Mucosa of descending colon (tissue), 3 donors: ENCODE results near the gene PMEPA1. TPM values are rescaled to one million over a fixed set of nuclear protein-coding genes. Genes with fewer than 3 reads are reported as not detected.

Source experiments
- ATAC-seq: fragments of 200-7000 bp; cut with Tn5 transposase; one replicate; pipeline ENCODE4 v1.9.1; 2020; ENCODE audit warnings: mild to moderate bottlenecking, moderate library complexity
- DNase-seq, 3 donors: peaks; one replicate each; pipeline ENCODE4 v3.0.0-alpha.2; 2020
- H3K36me3 ChIP-seq: fragments of 200-600 bp; one replicate; pipeline ENCODE4 v1.8.0; 2021; ENCODE audit warnings: low read depth, mild to moderate bottlenecking
- H3K4me1 ChIP-seq: fragments of 200-600 bp; one replicate; pipeline ENCODE4 v1.8.0; 2021; ENCODE audit warnings: low read depth, mild to moderate bottlenecking
- H3K4me3 ChIP-seq: fragments of 200-600 bp; one replicate; pipeline ENCODE4 v1.8.0; 2021; ENCODE audit warnings: mild to moderate bottlenecking
- H3K9me3 ChIP-seq: fragments of 200-600 bp; one replicate; pipeline ENCODE4 v1.8.0; 2021; ENCODE audit warnings: mild to moderate bottlenecking
- CTCF ChIP-seq: fragments of 200-600 bp; IDR thresholded peaks from one replicate; pipeline ENCODE4 v1.8.0; 2022; ENCODE audit warnings: antibody characterized with exemption, mild to moderate bottlenecking
- intact Hi-C, 2 donors: fragments of 100-400 bp; cut with DNase I in 1 of 2; cut with micrococcal nuclease in 1 of 2; formaldehyde crosslinking; loops; one replicate each; pipeline versions ENCODE4 v1.11.0 to v1.11.1; 2022; cut with DNase I, micrococcal nuclease
- long read RNA-seq, 2 donors: library from polyadenylated mRNA; unstranded; transcript quantifications; one replicate each; pipeline ENCODE4 v2.0.0, GENCODE V29; 2019 to 2021
- total RNA-seq, 3 donors: library from RNA; stranded (reverse); fragmentation: NEBNext Ultra II Directional in 2 of 3; extraction: Animal tissue kit (Norgen Biotek cat#: 25700) in 2 of 3; gene quantifications; one replicate each; pipeline versions ENCODE4 v1.2.1 to v1.2.4, GENCODE V29; 2021 to 2023
- donor health status: DM: no; HTN: no; CAD: no; lungs with moderate emphysema.
- donor health status: DM: no; HTN: no; CAD: no.
- donor health status: DM: no; HTN: yes; CAD: no.

The PMEPA1 gene, protein sequence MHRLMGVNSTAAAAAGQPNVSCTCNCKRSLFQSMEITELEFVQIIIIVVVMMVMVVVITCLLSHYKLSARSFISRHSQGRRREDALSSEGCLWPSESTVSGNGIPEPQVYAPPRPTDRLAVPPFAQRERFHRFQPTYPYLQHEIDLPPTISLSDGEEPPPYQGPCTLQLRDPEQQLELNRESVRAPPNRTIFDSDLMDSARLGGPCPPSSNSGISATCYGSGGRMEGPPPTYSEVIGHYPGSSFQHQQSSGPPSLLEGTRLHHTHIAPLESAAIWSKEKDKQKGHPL
- total RNA-seq = 10 to 100 TPM; 18.5 to 35.5 (median 23.5) TPM
- long read RNA-seq, donor 1, full-length matches to known transcripts = 31 of 51 reads
- long read RNA-seq, donor 1, partial matches to known transcripts = 4 of 51 reads
- long read RNA-seq, donor 1, other reads (novel, unspliced or antisense) = 16 of 51 reads
- long read RNA-seq, donor 2, full-length matches to known transcripts = 2 of 2 reads
- long read RNA-seq, donor 2, partial matches to known transcripts = 0 of 2 reads
- long read RNA-seq, donor 2, other reads (novel, unspliced or antisense) = 0 of 2 reads

DNA sequence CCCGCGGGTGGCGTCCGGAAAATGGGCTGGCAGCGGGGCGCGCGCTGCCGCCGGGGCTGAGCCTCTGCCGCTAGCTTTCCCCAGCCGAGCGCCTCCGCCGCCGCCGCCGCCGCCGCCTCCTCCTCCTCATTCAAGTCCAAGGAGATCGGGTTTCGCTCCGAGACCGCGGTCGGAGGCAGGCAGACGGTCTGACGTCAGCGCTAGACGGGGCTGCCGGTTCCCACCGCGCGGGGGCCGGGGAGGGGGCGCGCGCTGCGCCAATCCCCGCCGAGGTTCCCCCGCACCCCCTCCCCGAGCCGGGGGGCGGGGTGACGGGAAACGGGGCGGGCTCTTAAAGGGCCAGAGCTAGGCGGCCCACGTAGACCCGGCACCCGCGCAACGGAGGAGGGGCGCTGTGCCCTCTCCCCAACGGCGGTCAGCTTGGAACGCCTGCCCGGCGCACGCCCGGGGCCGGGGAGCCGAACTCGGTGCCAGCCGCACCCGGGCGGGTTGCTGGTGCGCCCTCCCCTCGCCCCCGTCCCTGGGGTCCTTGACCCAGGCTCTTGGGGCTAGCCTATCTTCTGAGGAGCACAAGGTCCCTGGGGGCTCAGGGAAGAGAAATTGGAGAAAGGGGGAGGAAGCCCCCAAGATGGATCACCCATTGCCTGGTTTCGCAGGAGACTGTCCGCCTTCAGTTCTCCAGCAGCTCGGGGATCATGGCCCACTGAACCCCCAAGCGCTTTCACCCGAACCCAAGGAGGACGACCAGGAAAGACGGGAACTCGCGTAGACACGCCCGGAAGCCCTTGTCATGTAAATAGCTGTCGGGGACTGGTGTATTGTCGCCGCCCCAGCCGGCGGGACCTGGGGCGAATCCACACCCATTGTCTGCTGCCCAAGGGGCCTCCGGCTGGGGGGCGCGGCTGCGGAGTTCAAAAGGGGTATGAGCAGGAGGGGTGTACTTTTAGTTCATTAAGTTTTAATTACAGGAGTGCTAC, at the start of gene PMEPA1:
Gene PMEPA1, minus strand, starts transcription at position 193 of the 977 bp plus-strand sequence. CDS start 433 bp downstream, outside the sequence.
- H3K4me3 ChIP-seq = peak within 1 kb of the TSS; percentile 51
- DNase-seq (peak; percentile 91 to 96 (median 93)), ATAC-seq (peak; percentile 94)
- peaks cover 6% of the 10 kb centered on the region for H3K4me1 ChIP-seq
- no peaks in the 10 kb centered on the region for H3K36me3 ChIP-seq
- no peaks in the 10 kb centered on the region for H3K9me3 ChIP-seq
- no peak for TF ChIP-seq CTCF
- intact Hi-C loops = no loop called here

- TF ChIP-seq CTCF = no peak
- intact Hi-C loops = no loop called here
- H3K4me3 ChIP-seq = no peak overlapping the region
- no peaks in the 10 kb centered on the region for H3K36me3 ChIP-seq
- no peaks in the 10 kb centered on the region for H3K4me1 ChIP-seq
- ATAC-seq (no peak), DNase-seq (no peak)
- no peaks in the 10 kb centered on the region for H3K9me3 ChIP-seq
These were observed 48.0 kb upstream of the PMEPA1 start for GRCh38 chr20:57757767-57758166.

DNA sequence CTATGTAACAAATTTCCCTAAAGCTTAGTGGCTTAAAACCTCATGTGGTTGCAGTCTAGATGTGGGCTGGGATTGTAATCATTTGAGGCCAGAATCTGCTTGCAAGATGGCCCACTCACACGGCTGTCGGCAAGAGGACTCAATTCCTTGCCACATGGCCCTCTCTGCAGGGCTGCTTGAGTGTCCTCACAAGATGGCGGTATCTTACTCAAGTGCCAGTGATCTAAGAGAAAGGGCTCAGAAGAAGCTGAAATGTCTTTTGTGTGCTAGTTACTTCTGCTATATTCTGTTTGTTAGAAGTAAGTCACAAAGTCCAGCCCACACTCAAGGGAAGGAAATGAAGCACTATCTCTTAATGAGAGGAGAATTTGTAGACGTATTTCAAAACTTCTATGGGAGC, 47.1 kb upstream of the PMEPA1 start:
- H3K4me1 ChIP-seq = no peaks in the 10 kb centered on the region
- no peak for ATAC-seq
- H3K36me3 ChIP-seq = no peaks in the 10 kb centered on the region
- H3K4me3 ChIP-seq = no peak overlapping the region
- DNase-seq = no peak
- intact Hi-C loops = no loop called here
- no peak for TF ChIP-seq CTCF
- no peaks in the 10 kb centered on the region for H3K9me3 ChIP-seq

DNA sequence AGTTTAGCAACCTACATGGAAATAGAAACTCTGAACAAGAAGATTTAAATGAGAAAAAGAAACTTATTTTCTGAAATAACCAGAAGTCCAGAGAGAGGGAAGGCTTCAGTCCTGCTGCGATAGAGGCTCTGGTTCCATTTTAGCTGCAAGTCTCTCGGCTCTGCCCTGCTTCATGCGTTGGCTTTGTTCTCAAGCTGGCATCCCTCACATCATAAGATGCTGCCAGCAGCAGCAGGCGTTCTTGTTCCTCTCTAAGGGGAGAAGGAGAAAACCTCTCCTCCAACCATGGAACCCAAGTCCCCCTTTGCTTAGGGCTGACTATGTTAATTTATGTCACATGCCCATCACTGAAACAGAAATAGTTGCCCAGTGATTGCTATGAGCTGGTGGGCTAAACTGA, 46.4 kb upstream of the PMEPA1 start:
- Histone ChIP-seq H3K4me1 (no peaks in the 10 kb centered on the region), H3K4me3 (no peak overlapping the region), H3K9me3 (no peaks in the 10 kb centered on the region), H3K36me3 (no peaks in the 10 kb centered on the region)
- TF ChIP-seq CTCF = no peak
- no peak for DNase-seq
- ATAC-seq = no peak
- intact Hi-C loops = no loop called here

DNA sequence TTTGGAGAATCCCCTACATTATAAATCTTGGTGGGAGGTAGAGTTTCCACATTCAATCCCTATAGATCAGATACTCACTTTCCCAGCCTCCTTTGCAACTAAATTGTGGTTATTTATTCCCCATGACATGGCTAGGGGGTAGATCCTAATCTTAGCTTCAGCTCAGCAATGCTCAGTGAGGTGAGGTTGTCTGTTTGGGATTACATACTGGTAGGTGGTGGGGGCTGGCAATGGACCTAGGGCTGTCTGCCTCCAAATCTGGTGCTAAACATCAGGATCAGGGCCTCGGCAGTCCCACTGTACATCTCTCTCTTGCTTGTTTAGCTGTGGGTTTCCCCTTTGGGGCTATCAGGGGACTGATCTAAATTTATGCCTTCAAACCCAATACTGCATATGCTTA, 45.8 kb upstream of the PMEPA1 start:
- no peak for ATAC-seq
- intact Hi-C loops = no loop called here
- DNase-seq = no peak

More for the DNA sequence above, 45.8 kb upstream of the PMEPA1 start:
- H3K9me3 ChIP-seq = no peaks in the 10 kb centered on the region
- no peaks in the 10 kb centered on the region for H3K4me1 ChIP-seq
- no peak for TF ChIP-seq CTCF
- no peaks in the 10 kb centered on the region for H3K36me3 ChIP-seq
- no peak overlapping the region for H3K4me3 ChIP-seq
